ENCODE data around the gene SMIM24.
A peak's percentile ranks its signal among the peaks of the same experiment; 100 is the strongest.
"Not testable (repeated sequence)": the region's sequence is repeated elsewhere in the genome, so short reads cannot be mapped to it uniquely, and the experiment has no call there.

SMIM24 gene

DNA sequence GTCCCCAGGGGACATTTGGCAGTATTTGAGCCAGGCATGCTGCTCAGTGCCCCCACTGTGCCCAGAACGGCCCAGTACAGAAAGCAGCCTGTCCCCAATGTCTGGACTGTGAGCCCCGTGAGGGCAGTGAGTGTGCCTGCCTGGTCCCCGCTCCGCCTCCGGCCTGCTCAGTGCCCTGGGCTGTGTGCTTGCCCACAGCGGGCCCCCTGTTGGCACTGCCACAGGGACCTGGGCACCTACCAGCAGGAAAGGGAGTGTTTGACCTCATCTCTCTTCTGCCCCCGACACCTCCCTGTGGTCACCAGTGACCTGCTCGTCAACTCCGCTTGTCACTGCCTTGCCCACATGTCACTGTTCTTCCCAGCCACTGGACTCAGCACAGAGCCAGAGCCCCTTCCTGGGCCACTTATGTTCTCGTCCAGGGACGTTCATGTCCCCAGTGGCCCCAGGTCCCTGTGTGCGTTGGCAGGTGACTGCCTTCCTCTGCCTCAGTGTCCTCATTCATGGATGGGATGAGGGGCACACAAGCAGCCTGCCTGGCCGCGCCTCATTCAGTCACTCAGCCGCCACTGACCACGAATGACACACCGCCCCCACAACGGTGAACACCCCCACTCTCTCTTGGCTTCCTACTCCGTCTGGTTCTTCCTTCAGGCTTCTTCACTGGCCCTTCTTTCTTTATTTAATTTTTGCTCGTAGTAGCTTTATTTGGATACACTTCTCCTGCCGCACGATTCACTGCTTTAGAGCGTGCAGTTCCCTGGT, 28.6 kb upstream of the SMIM24 start:
- no peak for DNase-seq
- TF ChIP-seq POLR2A (IDR thresholded peaks at IDR 0.05; ENCODE audit: low read length) (no peak), GATA1 (IDR thresholded peaks at IDR 0.05; ENCODE audit: low read depth, low read length) (no peak)

DNA sequence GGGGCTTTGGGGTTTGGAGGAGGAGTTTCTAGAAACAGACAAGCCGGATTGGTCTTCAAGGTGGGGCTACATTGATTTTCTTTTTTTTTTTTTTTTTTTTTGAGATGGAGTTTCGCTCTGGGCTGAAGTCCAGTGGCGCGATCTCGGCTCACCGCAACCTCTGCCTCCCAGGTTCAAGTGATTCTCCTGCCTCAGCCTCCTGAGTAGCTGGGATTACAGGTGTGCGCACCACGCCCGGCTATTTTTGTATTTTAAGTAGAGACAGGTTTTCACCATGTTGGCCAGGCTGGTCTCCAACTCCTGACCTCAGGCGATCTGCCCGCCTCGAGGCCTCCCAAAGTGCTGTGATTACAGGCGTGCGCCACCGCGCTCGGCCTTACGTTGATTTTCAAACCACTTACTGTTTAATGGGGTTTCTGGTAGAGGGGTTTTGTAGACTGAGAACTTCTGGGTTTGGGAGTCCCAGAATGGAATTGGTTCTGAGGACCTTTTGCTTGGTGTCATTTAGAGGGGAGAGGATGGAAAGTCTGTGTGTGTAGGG, 27.9 kb upstream of the SMIM24 start:
- not testable (repeated sequence) for DNase-seq

DNA sequence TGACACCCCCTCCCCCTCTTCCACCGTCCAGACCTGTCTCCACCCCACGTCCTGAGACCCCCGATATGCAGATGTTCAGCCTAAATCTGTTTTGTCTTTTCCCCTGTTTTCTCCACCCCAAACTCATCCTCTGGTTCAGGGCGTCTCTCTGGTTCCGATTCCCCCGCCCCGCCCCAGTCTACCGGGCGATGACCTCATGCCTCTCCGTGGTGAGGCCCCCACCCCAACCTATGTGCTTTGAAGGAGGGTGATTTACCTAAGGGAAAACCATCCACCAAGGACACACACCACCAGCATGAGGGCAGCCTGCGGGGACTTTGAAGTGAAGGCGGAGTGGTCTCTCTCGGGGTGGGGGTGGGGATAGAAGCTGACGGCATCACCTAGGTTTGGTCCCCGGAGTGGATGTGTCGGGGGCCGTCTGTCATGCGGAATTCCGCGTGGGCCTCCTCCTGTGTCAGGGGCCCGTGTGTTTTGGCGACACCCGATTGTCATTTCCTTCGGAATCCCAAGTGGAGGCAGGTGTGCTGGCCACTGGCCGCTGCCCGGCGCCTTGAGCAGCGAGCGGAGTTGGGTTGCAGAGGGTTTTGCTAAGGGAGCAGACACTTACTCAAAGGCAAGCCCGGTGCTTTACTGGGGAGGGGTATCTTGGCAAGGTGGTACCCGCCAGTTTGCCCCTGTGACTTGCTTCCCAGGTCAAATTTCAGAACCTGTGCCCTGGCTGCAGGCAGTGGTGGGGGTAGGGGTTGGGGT, 27.2 kb upstream of the SMIM24 start:
- DNase-seq = peak in 1 of 2 experiments; percentile 50
- TF ChIP-seq GATA1 (IDR thresholded peaks at IDR 0.05; ENCODE audit: low read depth, low read length) (no peak), POLR2A (IDR thresholded peaks at IDR 0.05; ENCODE audit: low read length) (no peak)

DNA sequence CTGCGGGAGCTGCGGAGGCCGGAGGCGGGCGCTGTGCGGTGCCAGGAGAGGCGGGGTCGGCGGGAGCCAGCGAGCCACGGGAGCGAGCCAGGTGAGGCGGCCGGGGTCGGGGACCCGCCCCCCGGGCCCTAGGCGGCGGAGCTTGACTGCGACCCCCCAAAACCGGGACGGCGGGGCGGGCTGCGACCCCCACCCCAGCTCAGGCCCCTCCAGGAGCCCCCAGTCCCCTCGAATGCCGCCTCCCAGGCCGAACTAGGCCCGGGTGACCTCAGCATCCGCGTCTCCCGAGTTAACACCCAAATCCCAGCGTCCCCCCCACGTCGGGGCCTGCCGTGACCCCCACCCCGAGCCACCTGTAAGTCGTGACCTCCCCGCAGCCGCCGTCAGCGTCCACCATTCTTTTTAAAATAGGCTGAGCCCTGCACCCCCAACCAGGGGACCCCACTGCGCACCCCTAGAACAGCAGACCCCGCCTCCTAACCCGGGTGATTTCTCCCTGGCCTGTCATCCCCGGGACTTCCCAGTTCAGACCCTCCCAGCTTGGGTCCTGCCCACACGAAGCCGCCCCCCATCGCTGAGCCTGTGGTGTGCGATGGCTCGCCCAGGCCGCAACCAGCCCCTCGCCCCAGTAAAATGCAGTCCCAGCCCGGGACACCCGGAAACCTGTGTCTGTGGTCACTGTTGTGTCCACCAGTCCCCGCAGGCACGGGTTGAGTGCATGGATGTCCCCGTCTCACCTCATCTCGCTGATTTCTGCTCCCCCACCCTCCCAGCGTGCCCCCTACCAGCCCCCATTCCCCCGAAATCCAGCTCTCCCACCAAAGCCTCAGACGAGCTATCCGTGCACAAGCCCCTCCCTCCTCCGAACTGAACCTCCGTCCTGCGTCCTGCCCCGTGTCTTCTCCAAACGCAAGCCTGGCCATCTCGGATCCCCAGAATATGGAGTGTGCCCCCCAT, 26.3 kb upstream of the SMIM24 start:
- peak in 1 of 2 experiments; percentile 73 for DNase-seq
- no peak for TF ChIP-seq GATA1 (IDR thresholded peaks at IDR 0.05; ENCODE audit: low read depth, low read length)
- no peak for TF ChIP-seq POLR2A (IDR thresholded peaks at IDR 0.05; ENCODE audit: low read length)

DNA sequence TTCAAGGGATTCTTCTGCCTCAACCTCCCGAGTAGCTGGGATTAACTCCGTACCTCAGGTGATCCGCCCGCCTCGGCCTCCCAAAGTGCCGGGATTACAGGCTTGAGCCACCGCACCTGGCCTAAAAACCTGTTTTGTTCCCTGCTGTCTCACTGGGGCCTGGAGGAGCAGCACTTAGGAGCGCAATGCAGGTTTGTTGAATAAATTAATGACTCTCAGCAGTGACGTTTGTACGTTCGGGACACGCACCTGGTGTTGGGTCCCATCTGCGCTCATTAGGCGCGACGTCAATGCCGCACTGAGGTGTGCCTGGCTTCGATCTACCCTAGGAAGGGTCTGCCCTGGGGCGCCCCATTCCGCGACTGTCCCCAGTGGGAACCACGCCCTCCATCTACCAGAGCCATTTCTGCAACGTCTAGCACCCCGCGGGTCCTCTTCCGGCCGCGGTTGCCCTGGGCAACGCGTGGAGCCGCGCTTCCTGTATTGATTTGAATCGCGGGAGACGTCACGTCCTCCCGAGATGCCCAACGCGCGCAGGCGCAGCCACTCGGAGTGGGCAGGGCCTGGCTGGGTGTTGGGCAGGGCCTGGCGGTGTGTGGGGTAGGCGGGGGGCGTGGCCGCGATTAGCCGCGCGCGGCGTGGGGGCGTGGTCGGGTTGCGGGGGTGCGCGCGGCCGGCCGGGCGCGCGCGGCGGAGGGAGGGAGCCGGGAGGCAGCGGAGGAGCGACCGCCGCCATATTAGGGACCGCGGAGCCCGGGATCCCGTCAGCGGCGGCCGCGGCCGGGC, 25.5 kb upstream of the SMIM24 start, which contains the start of gene FZR1:
TSS of gene FZR1 (plus strand) at position 714 of the 786 bp plus-strand sequence. CDS start 16,679 bp downstream, outside the sequence.
- DNase-seq = peak; percentile 99 to 100
- peak; percentile 87 for TF ChIP-seq POLR2A (IDR thresholded peaks at IDR 0.05; ENCODE audit: low read length)
- no peak for TF ChIP-seq GATA1 (IDR thresholded peaks at IDR 0.05; ENCODE audit: low read depth, low read length)

DNA sequence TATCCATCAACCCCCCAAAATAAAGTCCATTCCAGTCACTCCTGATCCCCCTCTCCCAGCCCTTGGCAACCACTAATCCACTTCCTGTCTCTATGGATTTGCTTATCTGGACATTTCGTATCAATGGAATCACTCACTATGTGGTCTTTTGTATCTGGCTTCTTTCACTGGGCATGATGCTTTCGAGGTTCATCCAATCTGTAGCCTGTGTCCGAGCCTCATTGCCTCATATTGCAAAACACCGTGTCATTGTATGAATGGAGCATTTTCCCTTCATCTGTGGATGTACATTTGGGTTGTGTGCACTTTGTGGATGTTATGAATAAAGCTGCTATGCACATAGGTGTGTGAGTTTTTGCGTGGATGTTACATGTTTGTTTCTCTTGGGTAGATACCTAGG, 24.4 kb upstream of the SMIM24 start:
- DNase-seq = peak in 1 of 2 experiments; percentile 51
- TF ChIP-seq POLR2A (IDR thresholded peaks at IDR 0.05; ENCODE audit: low read length) (no peak), GATA1 (IDR thresholded peaks at IDR 0.05; ENCODE audit: low read depth, low read length) (no peak)

DNA sequence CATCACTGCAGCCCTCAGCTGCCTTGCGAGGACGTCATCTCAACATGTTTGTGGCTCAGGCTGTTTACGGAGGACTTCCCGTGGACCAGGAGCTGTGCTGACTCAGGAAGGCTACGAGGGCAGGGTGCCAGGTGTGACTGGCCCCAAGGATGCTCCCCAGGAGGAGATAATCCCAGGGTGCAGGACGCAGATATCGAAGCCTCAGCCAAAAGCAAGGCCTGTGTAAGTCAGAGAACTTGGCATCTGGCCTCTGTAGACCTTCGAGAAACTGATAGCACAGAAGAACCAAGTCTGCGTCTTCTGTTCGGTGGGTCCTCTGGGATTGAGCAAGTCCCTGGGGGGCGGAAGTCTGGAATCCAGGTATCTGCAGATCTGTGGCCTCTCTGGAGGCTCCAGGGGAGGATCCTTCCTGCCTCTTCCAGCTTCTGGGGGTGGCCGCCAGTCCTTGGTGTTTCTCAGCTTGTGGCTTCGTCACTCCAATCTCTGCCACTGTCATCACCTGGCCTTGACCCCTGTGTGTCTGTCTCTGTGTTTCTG, 22.8 kb upstream of the SMIM24 start:
- DNase-seq = peak; percentile 75 to 83
- TF ChIP-seq POLR2A (IDR thresholded peaks at IDR 0.05; ENCODE audit: low read length) (no peak), GATA1 (IDR thresholded peaks at IDR 0.05; ENCODE audit: low read depth, low read length) (no peak)

DNA sequence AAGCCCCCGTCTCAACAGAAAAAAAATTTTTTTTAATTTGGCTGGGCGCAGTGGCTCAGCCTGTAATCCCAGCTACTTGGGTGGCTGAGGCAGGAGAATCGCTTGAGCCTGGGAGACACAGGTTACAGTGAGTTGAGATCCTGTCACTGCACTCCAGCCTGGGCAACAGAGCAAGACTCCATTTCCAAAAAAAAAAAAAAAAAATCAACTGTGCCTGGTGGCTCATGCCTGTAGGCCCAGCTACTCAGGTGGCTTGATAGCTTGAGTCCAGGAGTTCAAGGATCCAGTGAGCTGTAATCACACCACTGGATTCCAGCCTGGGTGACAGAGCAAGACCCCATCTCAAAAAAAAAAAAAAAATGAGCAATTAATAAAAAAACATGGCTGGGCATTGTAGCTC, 21.5 kb upstream of the SMIM24 start:
- no peak for DNase-seq
- TF ChIP-seq GATA1 (IDR thresholded peaks at IDR 0.05; ENCODE audit: low read depth, low read length) = no peak
- no peak for TF ChIP-seq POLR2A (IDR thresholded peaks at IDR 0.05; ENCODE audit: low read length)

DNA sequence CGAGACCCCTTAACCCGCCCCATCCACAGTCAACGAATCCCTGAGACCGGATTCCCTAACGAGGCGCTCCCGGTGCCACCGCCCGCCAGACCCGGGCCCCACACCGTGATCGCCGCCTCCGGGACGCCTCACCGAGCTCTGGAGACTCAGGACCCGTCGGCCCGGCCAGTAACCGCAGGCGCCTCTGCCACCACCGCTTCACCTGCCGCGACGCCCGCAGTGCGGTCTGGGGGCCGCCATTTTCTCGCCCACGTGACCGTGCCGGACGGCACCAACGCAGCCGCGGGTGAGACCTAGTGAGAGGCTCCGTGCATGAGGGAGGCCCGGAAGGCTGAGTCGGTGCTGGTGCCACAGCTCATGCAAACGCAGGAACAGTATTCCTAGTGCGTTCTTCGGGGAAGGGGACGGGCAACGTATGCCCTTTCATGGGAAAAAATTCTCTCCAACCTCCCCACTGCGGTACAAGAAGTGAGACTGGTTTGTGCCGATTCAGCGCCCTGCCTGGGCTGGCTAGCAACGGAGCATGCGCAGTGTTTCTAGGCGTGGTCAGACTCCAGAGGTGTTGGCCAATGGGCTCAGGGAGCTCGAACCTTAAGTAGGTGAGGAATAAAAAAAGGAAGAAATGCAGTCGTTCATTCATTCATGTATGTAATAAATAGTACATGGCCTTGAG, 20.2 kb upstream of the SMIM24 start, which contains the start of gene DOHH:
TSS of gene DOHH (minus strand) at position 246 of the 673 bp plus-strand sequence. CDS start 3,860 bp downstream, outside the sequence.
- TF ChIP-seq POLR2A (IDR thresholded peaks at IDR 0.05; ENCODE audit: low read length) (peak; percentile 85), GATA1 (IDR thresholded peaks at IDR 0.05; ENCODE audit: low read depth, low read length) (no peak)
- DNase-seq = peak; percentile 98 to 99

DNA sequence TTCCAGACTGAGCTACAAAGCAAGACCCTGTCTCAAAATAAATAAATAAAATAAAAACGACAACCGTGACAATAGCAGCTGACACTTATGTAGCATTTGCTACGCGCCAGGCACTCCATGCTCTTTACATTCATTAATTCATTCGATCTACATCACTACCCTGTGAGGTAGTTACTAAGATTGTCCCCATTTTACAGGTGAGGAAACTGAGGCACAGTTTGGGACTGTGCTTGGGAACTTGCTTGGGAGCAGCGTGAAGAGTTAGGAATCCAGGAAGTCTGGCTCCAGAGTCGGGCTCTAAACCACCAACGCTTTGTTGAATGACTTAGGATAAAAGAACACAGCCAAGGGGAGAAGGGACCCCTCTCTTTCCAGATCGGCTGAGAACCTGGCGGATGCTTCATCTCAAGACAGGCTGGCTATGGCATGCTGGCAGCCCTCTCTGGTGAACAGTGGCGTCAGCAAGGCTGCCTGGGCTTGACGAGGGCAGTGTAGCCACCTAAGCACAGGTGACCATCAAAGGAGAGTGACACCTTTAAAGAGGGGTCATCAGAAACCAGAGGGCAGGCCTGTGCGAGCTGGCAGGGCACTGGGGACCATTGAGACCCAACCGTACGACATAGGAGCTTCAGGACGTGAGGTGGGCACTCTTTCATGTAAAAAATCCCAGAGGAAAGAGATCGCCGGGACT, 19.6 kb upstream of the SMIM24 start:
- no peak for DNase-seq
- TF ChIP-seq POLR2A (IDR thresholded peaks at IDR 0.05; ENCODE audit: low read length) (no peak), GATA1 (IDR thresholded peaks at IDR 0.05; ENCODE audit: low read depth, low read length) (no peak)

DNA sequence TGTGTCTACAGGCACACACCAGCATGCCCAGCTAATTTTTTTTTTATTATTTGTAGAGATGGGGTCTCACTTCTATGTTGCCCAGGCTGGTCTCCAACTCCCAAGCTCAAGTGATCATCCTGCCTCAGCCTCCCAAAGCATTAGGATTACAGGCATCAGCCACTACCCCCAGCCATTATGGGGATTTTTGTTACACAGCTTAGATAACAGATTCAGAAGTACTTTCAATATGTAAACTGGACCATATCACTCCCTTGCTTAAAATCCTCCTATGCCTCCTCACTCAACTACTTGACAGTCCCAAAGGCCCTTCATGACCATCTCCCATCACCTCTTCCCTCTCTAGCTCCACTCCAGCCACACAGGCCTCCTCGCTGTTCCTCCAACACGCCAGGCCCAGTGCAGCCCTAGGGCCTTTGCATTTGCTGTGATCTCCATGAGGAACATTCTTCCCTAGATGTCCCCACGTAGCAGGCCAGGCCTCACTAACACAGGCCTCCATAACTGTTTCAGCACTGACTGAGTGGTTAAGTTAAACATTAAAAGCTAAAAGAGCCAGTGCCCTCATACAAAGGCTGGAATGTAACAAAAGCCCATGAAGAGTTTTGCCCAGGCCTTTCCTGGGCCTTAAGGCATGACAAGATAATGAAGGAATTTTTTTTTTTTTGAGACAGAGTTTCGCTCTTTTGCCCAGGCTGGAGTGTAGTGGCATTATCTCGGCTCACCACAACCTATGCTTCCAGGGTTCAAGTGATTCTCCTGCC, 17.6 kb upstream of the SMIM24 start:
- no peak for DNase-seq

More for the DNA sequence above, 17.6 kb upstream of the SMIM24 start:
- TF ChIP-seq GATA1 (IDR thresholded peaks at IDR 0.05; ENCODE audit: low read depth, low read length) (no peak), POLR2A (IDR thresholded peaks at IDR 0.05; ENCODE audit: low read length) (no peak)

Data from erythroblast (primary cell).